HCT116 (cell line): ENCODE results near the gene ARHGEF11. TPM values are rescaled to one million over a fixed set of nuclear protein-coding genes. Genes with fewer than 3 reads are reported as not detected.

Experiments
- ATAC-seq: fragments of 200-7000 bp; cut with Tn5 transposase; 2 replicates; pipeline ENCODE4 v1.9.1; 2020; ENCODE audit warnings: mild to moderate bottlenecking, moderate library complexity
- BruUV-seq: library from RNA; stranded (reverse); fragments of 400-500 nt; replicated peaks from 2 replicates; lab custom pipeline; 2021; lab: Mats Ljungman, UMichigan
- CTCF ChIA-PET: fragments of 300-600 bp; sonication (Branson Sonifier 250); formaldehyde crosslinking; loops from one replicate; lab custom pipeline; 2021; ENCODE audit warnings: antibody characterized with exemption; lab: Charles Lee
- POLR2A ChIA-PET: fragments of 300-600, 350-600 bp; sonication (Branson Sonifier 250); formaldehyde crosslinking; loops from one replicate; lab custom pipeline; 2021; ENCODE audit warnings: antibody characterized with exemption; lab: Charles Lee
- RAD21 ChIA-PET, 2 experiments: fragments of 300-600 bp; sonication (Branson Sonifier 250); formaldehyde crosslinking; loops; one replicate each; lab custom pipeline; 2023; ENCODE audit warnings: low total read pairs in 2 of 2; ENCODE audit not compliant: uncharacterized antibody in 2 of 2, unreplicated experiment in 2 of 2, low non-redundant PET in 1 of 2; lab: Charles Lee
- DNase-seq: peaks from one replicate; pipeline ENCODE4 v3.0.0-alpha.2; 2010; ENCODE audit warnings: low read depth, low spot score
- H2AFZ ChIP-seq: fragments of 200-600 bp; shearing (Covaris generic), sonication (generic); 2 replicates; pipeline ENCODE4 v1.6.1; 2017; ENCODE audit warnings: low read depth, mixed run types, mixed read lengths, antibody characterized with exemption, low read length; ENCODE audit not compliant: poor library complexity, severe bottlenecking
- H3K27ac ChIP-seq: 2 replicates; pipeline ENCODE4 v1.5.1; 2012; ENCODE audit warnings: low read depth, low read length
- H3K27me3 ChIP-seq: fragments of 200-600 bp; sonication (generic); 2 replicates; pipeline ENCODE4 v1.6.1; 2016; ENCODE audit warnings: mixed run types, low read length, mixed read lengths; ENCODE audit not compliant: insufficient read depth
- H3K36me3 ChIP-seq, 2 experiments: fragments of 200-500 bp in 1 of 2; fragments of 200-600 bp in 1 of 2; sonication (Bioruptor generic) in 1 of 2; sonication (generic) in 1 of 2; 2 replicates each; pipeline versions ENCODE4 v1.5.1 to v1.6.1; 2014 to 2016; ENCODE audit warnings: low read length in 2 of 2, inconsistent platforms in 1 of 2, mixed read lengths in 1 of 2, mixed run types in 1 of 2; ENCODE audit not compliant: insufficient read depth in 2 of 2, control insufficient read depth in 1 of 2
- H3K4me1 ChIP-seq, 2 experiments: fragments of 200-600 bp in 1 of 2; sonication (generic) in 1 of 2; 2 replicates each; pipeline versions ENCODE4 v1.5.1 to v1.6.1; 2012 to 2017; ENCODE audit warnings: low read length in 2 of 2, inconsistent platforms in 1 of 2, mild to moderate bottlenecking in 1 of 2, mixed read lengths in 1 of 2, mixed run types in 1 of 2, moderate library complexity in 1 of 2; ENCODE audit not compliant: insufficient read depth in 2 of 2, control insufficient read depth in 1 of 2
- H3K4me2 ChIP-seq: fragments of 200-600 bp; sonication (generic); 2 replicates; pipeline ENCODE4 v1.6.1; 2017; ENCODE audit warnings: mixed run types, low read length, mixed read lengths
- H3K4me3 ChIP-seq, 2 experiments: fragments of 200-600 bp in 1 of 2; sonication (generic) in 1 of 2; replicated peaks in 1 of 2; 2 replicates each; pipeline ENCODE4 v1.5.1; 2011 to 2016; ENCODE audit warnings: low read length in 2 of 2, control low read depth in 1 of 2, low read depth in 1 of 2, mild to moderate bottlenecking in 1 of 2, mixed read lengths in 1 of 2, mixed run types in 1 of 2
- H3K79me2 ChIP-seq: fragments of 200-600 bp; sonication (generic); 2 replicates; pipeline ENCODE4 v1.6.1; 2017; ENCODE audit warnings: mild to moderate bottlenecking, mixed run types, low read length, moderate library complexity, mixed read lengths; ENCODE audit not compliant: insufficient read depth
- H3K9ac ChIP-seq: fragments of 200-600 bp; sonication (generic); 2 replicates; pipeline ENCODE4 v1.6.1; 2016; ENCODE audit warnings: low read length, mixed read lengths
- H3K9me2 ChIP-seq: fragments of 200-600 bp; sonication (generic), shearing (Covaris generic); 2 replicates; pipeline ENCODE4 v1.6.1; 2017; ENCODE audit warnings: mixed run types, mild to moderate bottlenecking, moderate library complexity; ENCODE audit not compliant: insufficient read depth
- H3K9me3 ChIP-seq, 2 experiments: fragments of 200-500 bp in 1 of 2; fragments of 200-600 bp in 1 of 2; sonication (Bioruptor generic) in 1 of 2; sonication (generic) in 1 of 2; 2 replicates each; pipeline ENCODE4 v1.6.1; 2014 to 2017; ENCODE audit warnings: low read length in 2 of 2, mixed read lengths in 2 of 2, inconsistent platforms in 1 of 2, low read depth in 1 of 2, mild to moderate bottlenecking in 1 of 2, mixed run types in 1 of 2, moderate library complexity in 1 of 2; ENCODE audit not compliant: control insufficient read depth in 1 of 2, insufficient read depth in 1 of 2
- H4K20me1 ChIP-seq: fragments of 200-600 bp; sonication (generic), shearing (Covaris generic); 2 replicates; pipeline ENCODE4 v1.6.1; 2017; ENCODE audit warnings: mixed run types, mild to moderate bottlenecking, moderate library complexity; ENCODE audit not compliant: insufficient read depth
- CBX3 ChIP-seq: IDR thresholded peaks from 2 replicates; pipeline ENCODE4 v1.6.1; 2012; ENCODE audit warnings: low read depth
- ELF1 ChIP-seq: IDR thresholded peaks from 2 replicates; pipeline ENCODE4 v1.6.1; 2012; ENCODE audit warnings: low read depth, borderline replicate concordance
- EZH2 ChIP-seq: fragments of 200-600 bp; sonication (generic); IDR thresholded peaks from 2 replicates; pipeline ENCODE4 v1.6.1; 2017; ENCODE audit warnings: antibody characterized with exemption, mixed run types
- FOSL1 ChIP-seq: IDR thresholded peaks from 2 replicates; pipeline ENCODE4 v1.6.1; 2012; ENCODE audit warnings: low read depth
- JUND ChIP-seq: IDR thresholded peaks from 2 replicates; pipeline ENCODE4 v1.6.1; 2012
- POLR2A ChIP-seq: IDR thresholded peaks from 2 replicates; pipeline ENCODE4 v1.7.0; 2011; ENCODE audit warnings: borderline replicate concordance; ENCODE audit not compliant: insufficient read depth, insufficient read length; ENCODE audit errors: extremely low read depth
- POLR2AphosphoS5 ChIP-seq: IDR thresholded peaks from 2 replicates; pipeline ENCODE4 v1.6.1; 2011; ENCODE audit warnings: mild to moderate bottlenecking, low read depth, low read length, moderate library complexity
- SIN3A ChIP-seq: IDR thresholded peaks from 2 replicates; pipeline ENCODE4 v1.6.1; 2012; ENCODE audit warnings: low read depth
- ZNF274 ChIP-seq: fragments of 200-500 bp; sonication (Bioruptor generic); IDR thresholded peaks from 2 replicates; pipeline ENCODE4 v1.6.1; 2014; ENCODE audit warnings: mild to moderate bottlenecking, low read depth, low read length, inconsistent platforms
- intact Hi-C: fragments of 100-400 bp; cut with micrococcal nuclease; formaldehyde crosslinking; loops from 2 replicates; pipeline ENCODE4 v1.10.0; 2022
- total RNA-seq: library from RNA; stranded (reverse); gene quantifications from one replicate; pipeline ENCODE4 v1.2.1, GENCODE V29; 2021; ENCODE audit not compliant: unreplicated experiment
- TF ChIP-seq, protein P1 (sequence below): IDR thresholded peaks from 2 replicates; pipeline ENCODE4 v1.6.1; 2011; ENCODE audit warnings: mild to moderate bottlenecking, low read length, moderate library complexity; ENCODE audit not compliant: insufficient replicate concordance; ENCODE audit errors: extremely low read depth
- TF ChIP-seq, protein P2 (sequence below), 3 experiments: fragments of 200-600 bp in 1 of 3; sonication (generic) in 1 of 3; IDR thresholded peaks in 2 of 3; conservative IDR thresholded peaks in 1 of 3; 2 replicates each; pipeline ENCODE4 v1.5.1; 2012 to 2017; ENCODE audit warnings: low read depth in 2 of 3, low read length in 2 of 3, antibody characterized with exemption in 1 of 3, borderline replicate concordance in 1 of 3, control low read depth in 1 of 3, mild to moderate bottlenecking in 1 of 3, mixed read lengths in 1 of 3, mixed run types in 1 of 3, moderate library complexity in 1 of 3; ENCODE audit not compliant: insufficient read depth in 1 of 3

The ARHGEF11 gene
- total RNA-seq, 1 experiment from 2014 or later, result 28.9 TPM

DNA sequence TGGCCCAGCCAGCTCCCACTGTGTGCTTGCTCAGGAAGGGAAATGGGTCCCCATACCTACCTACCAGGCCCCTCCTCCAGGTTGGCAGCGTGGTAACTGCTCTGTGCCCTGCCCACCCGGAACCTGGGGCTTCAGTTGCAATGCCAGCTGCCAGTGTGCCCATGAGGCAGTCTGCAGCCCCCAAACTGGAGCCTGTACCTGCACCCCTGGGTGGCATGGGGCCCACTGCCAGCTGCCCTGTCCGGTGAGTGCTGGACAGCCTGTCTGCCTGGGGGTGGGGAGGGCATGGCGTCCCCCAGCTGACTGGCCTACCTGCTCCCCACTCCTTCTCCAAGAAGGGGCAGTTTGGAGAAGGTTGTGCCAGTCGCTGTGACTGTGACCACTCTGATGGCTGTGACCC lies 135.9 kb downstream of the ARHGEF11 start (continued):
- TF ChIP-seq, protein P1, sequence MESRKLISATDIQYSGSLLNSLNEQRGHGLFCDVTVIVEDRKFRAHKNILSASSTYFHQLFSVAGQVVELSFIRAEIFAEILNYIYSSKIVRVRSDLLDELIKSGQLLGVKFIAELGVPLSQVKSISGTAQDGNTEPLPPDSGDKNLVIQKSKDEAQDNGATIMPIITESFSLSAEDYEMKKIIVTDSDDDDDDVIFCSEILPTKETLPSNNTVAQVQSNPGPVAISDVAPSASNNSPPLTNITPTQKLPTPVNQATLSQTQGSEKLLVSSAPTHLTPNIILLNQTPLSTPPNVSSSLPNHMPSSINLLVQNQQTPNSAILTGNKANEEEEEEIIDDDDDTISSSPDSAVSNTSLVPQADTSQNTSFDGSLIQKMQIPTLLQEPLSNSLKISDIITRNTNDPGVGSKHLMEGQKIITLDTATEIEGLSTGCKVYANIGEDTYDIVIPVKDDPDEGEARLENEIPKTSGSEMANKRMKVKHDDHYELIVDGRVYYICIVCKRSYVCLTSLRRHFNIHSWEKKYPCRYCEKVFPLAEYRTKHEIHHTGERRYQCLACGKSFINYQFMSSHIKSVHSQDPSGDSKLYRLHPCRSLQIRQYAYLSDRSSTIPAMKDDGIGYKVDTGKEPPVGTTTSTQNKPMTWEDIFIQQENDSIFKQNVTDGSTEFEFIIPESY, result no peak
- no peak for TF ChIP-seq SIN3A
- TF ChIP-seq ZNF274, result no peak
- no peak for TF ChIP-seq POLR2AphosphoS5
- TF ChIP-seq EZH2, result no peak
- no peak for TF ChIP-seq POLR2A
- TF ChIP-seq ELF1, result no peak
- TF ChIP-seq JUND, result no peak
- TF ChIP-seq CBX3, result no peak

DNA sequence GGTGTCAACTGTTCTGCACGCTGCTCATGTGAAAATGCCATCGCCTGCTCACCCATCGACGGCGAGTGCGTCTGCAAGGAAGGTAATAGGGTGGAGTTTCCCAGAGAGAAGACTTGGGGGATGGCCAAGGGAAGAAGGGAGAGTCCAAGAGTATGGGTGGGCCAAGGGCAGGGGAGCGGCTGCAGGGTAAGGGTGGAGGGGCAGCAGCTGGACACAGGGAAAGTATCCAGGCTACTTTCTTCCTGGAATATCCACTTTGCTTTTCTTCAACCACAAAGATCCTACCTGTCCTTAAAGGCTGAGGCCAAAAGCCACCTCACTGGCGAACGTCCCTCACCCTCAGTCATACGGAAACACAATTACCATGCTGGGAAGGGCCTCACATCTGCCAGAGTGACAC lies 136.6 kb downstream of the ARHGEF11 start:
- BruUV-seq, result no TSS peak
- no peak for ATAC-seq
- POLR2A ChIA-PET, result no interaction called here

More for the DNA sequence above, 136.6 kb downstream of the ARHGEF11 start:
- Histone ChIP-seq H3K4me3 (no peak overlapping the region; a peak in 1 of 4 replicates), H3K36me3 (peaks cover 0 to 4% of the 10 kb centered on the region in 2 experiments; a peak in 2 of 4 replicates), H2AFZ (no peak overlapping the region), H3K9me3 (no peaks in the 10 kb centered on the region; a peak in 1 of 4 replicates), H3K4me1 (peaks cover 6 to 27% of the 10 kb centered on the region in 2 experiments; a peak in 3 of 4 replicates), H3K27me3 (no peaks in the 10 kb centered on the region), H3K9ac (no peak overlapping the region), H3K4me2 (peak overlapping the region; percentile 85), H4K20me1 (no peaks in the 10 kb centered on the region), H3K27ac (no peak overlapping the region), H3K9me2 (no peaks in the 10 kb centered on the region), H3K79me2 (no peaks in the 10 kb centered on the region)
- no peak for TF ChIP-seq FOSL1
- TF ChIP-seq, protein P2, sequence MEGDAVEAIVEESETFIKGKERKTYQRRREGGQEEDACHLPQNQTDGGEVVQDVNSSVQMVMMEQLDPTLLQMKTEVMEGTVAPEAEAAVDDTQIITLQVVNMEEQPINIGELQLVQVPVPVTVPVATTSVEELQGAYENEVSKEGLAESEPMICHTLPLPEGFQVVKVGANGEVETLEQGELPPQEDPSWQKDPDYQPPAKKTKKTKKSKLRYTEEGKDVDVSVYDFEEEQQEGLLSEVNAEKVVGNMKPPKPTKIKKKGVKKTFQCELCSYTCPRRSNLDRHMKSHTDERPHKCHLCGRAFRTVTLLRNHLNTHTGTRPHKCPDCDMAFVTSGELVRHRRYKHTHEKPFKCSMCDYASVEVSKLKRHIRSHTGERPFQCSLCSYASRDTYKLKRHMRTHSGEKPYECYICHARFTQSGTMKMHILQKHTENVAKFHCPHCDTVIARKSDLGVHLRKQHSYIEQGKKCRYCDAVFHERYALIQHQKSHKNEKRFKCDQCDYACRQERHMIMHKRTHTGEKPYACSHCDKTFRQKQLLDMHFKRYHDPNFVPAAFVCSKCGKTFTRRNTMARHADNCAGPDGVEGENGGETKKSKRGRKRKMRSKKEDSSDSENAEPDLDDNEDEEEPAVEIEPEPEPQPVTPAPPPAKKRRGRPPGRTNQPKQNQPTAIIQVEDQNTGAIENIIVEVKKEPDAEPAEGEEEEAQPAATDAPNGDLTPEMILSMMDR (IDR thresholded peaks at IDR 0.05 in 2 of 3, conservative IDR thresholded peaks at IDR 0.05 in 1 of 3; ENCODE audit: borderline replicate concordance in 1 of 3, insufficient read depth in 1 of 3, low read depth in 2 of 3, low read length in 2 of 3), result no peak
- ChIA-PET RAD21 (no interaction called here), CTCF (interaction anchor here (0.9 kb wide), 1 partner anchor 19 kb away, joined by 3 read pairs; no protein-coding TSS in a partner anchor)
- intact Hi-C loops, result no loop called here
- no peak for DNase-seq
